Loucy (cell line): Measurements from ENCODE around the gene HSD11B2.

Source experiments
- H2AFZ ChIP-seq: fragments of 200-600 bp; sonication (generic); 2 replicates; pipeline ENCODE4 v1.6.0; 2016; ENCODE audit warnings: antibody characterized with exemption, mild to moderate bottlenecking, low read length, moderate library complexity
- H3F3A ChIP-seq: fragments of 200-600 bp; 2 replicates; pipeline ENCODE4 v1.6.0; 2016; ENCODE audit warnings: antibody characterized with exemption, low read depth, mild to moderate bottlenecking
- H3K27me3 ChIP-seq: fragments of 200-600 bp; sonication (generic); 2 replicates; pipeline ENCODE4 v1.6.1; 2014; ENCODE audit warnings: low read length, mild to moderate bottlenecking; ENCODE audit not compliant: insufficient read depth, poor library complexity, severe bottlenecking
- H3K36me3 ChIP-seq: fragments of 200-600 bp; sonication (generic); 2 replicates; pipeline ENCODE4 v1.6.1; 2016; ENCODE audit warnings: low read length; ENCODE audit not compliant: insufficient read depth
- H3K4me1 ChIP-seq: fragments of 200-600 bp; sonication (generic); 2 replicates; pipeline ENCODE4 v1.5.1; 2014; ENCODE audit warnings: low read length, mild to moderate bottlenecking; ENCODE audit not compliant: insufficient read depth, poor library complexity, severe bottlenecking
- H3K4me2 ChIP-seq: fragments of 200-600 bp; sonication (generic); 2 replicates; pipeline ENCODE4 v1.6.0; 2014; ENCODE audit warnings: antibody characterized with exemption, low read length, low read depth, mild to moderate bottlenecking; ENCODE audit not compliant: poor library complexity, severe bottlenecking
- H3K4me3 ChIP-seq: fragments of 200-600 bp; sonication (generic); 2 replicates; pipeline ENCODE4 v1.5.1; 2014; ENCODE audit warnings: low read length, mild to moderate bottlenecking, mixed read lengths; ENCODE audit not compliant: poor library complexity, severe bottlenecking
- H3K79me2 ChIP-seq: fragments of 200-600 bp; sonication (generic); 2 replicates; pipeline ENCODE4 v1.6.1; 2014; ENCODE audit warnings: low read length; ENCODE audit not compliant: insufficient read depth
- H3K9ac ChIP-seq: fragments of 200-600 bp; sonication (generic); 2 replicates; pipeline ENCODE4 v1.6.0; 2014; ENCODE audit warnings: mild to moderate bottlenecking, low read depth, low read length, moderate library complexity; ENCODE audit not compliant: poor library complexity, severe bottlenecking
- H3K9me2 ChIP-seq: fragments of 200-600 bp; sonication (generic); replicated peaks from 2 replicates; pipeline ENCODE4 v1.6.1; 2016; ENCODE audit warnings: low read depth, low read length, mixed read lengths
- H3K9me3 ChIP-seq: fragments of 200-600 bp; sonication (generic); 2 replicates; pipeline ENCODE4 v1.6.1; 2014; ENCODE audit warnings: mild to moderate bottlenecking, antibody characterized with exemption, low read length, low read depth; ENCODE audit not compliant: insufficient read depth
- H4K20me1 ChIP-seq: fragments of 200-600 bp; sonication (generic); 2 replicates; pipeline ENCODE4 v1.6.0; 2014; ENCODE audit warnings: antibody characterized with exemption, low read length, mild to moderate bottlenecking; ENCODE audit not compliant: insufficient read depth, poor library complexity, severe bottlenecking
- EZH2phosphoT487 ChIP-seq: fragments of 200-600 bp; IDR thresholded peaks from 2 replicates; pipeline ENCODE4 v1.6.1; 2018; ENCODE audit warnings: antibody characterized with exemption, mild to moderate bottlenecking, moderate library complexity, borderline replicate concordance
- TF ChIP-seq, protein P1 (sequence below): fragments of 200-600 bp; sonication (generic); conservative IDR thresholded peaks from 2 replicates; pipeline ENCODE4 v1.5.1; 2014; ENCODE audit warnings: mild to moderate bottlenecking, antibody characterized with exemption, low read length

HSD11B2 gene

DNA sequence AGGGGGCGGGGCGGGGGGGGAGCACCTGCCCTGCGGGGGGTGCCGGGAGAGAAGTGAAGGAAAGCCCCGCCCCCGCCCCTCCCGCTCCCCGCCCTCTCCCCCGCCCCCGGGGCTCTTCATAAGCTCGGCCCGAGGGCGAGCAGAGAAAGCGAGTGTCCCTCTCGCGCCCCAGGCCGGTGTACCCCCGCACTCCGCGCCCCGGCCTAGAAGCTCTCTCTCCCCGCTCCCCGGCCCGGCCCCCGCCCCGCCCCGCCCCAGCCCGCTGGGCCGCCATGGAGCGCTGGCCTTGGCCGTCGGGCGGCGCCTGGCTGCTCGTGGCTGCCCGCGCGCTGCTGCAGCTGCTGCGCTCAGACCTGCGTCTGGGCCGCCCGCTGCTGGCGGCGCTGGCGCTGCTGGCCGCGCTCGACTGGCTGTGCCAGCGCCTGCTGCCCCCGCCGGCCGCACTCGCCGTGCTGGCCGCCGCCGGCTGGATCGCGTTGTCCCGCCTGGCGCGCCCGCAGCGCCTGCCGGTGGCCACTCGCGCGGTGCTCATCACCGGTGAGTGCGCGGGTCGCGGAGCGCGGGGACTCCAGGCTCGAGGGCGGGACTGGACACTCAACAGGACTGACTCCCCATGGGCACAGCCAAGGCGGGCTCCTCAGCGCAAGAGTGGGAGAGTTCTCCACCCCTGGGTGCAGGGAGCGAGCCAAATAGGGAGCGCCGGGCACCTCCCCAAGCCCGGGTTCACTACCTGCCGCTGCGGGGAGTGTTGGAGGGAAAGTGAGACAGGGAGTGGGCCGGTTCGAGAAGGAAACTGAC, at the start of gene HSD11B2:
Gene HSD11B2 (plus strand): TSS at position 145 of the 798 bp plus-strand sequence. CDS start 128 bp downstream, at position 273.
- Histone ChIP-seq H3K4me1 (no peaks in the 10 kb centered on the region), H3K9ac (no peak within 1 kb of the TSS), H2AFZ (no peak within 1 kb of the TSS)

DNA sequence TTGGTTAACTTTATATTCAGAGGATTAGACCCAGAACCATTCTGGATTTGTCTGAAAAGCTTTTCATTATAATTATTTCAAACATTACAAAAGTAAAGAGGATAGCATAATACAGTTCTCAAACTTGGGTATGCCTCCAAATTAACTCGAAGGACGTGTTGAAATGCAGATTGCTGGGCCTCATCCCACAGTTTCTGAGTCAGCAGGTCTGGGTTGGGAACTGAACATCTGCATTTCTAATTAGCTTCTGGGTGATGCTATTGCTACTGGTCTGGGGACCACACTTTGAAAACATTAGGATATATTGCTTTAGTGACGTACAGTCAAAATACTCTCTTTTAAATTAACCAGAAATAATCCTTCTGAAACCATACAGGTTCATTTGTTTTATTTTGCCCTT, 47.6 kb upstream of the HSD11B2 start:
- H3K9ac ChIP-seq = no peak overlapping the region
- no peak overlapping the region for H2AFZ ChIP-seq
- no peaks in the 10 kb centered on the region for H3K9me3 ChIP-seq
- no peaks in the 10 kb centered on the region for H3K36me3 ChIP-seq
- H3K9me2 ChIP-seq = no peaks in the 10 kb centered on the region
- TF ChIP-seq EZH2phosphoT487 = no peak
- TF ChIP-seq, protein P1, sequence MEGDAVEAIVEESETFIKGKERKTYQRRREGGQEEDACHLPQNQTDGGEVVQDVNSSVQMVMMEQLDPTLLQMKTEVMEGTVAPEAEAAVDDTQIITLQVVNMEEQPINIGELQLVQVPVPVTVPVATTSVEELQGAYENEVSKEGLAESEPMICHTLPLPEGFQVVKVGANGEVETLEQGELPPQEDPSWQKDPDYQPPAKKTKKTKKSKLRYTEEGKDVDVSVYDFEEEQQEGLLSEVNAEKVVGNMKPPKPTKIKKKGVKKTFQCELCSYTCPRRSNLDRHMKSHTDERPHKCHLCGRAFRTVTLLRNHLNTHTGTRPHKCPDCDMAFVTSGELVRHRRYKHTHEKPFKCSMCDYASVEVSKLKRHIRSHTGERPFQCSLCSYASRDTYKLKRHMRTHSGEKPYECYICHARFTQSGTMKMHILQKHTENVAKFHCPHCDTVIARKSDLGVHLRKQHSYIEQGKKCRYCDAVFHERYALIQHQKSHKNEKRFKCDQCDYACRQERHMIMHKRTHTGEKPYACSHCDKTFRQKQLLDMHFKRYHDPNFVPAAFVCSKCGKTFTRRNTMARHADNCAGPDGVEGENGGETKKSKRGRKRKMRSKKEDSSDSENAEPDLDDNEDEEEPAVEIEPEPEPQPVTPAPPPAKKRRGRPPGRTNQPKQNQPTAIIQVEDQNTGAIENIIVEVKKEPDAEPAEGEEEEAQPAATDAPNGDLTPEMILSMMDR = no peak
- H3F3A ChIP-seq = no peaks in the 10 kb centered on the region
- H3K4me2 ChIP-seq = no peak overlapping the region
- H4K20me1 ChIP-seq = no peaks in the 10 kb centered on the region
- H3K79me2 ChIP-seq = no peaks in the 10 kb centered on the region
- no peak overlapping the region for H3K4me3 ChIP-seq
- H3K27me3 ChIP-seq = no peaks in the 10 kb centered on the region
- H3K4me1 ChIP-seq = no peaks in the 10 kb centered on the region

More for the DNA sequence above, at the start of gene HSD11B2:
- Histone ChIP-seq H3K9me3 (no peaks in the 10 kb centered on the region), H3K79me2 (no peaks in the 10 kb centered on the region), H3K9me2 (no peaks in the 10 kb centered on the region), H3F3A (no peaks in the 10 kb centered on the region), H3K27me3 (no peaks in the 10 kb centered on the region), H4K20me1 (no peaks in the 10 kb centered on the region), H3K4me3 (no peak within 1 kb of the TSS), H3K4me2 (no peak within 1 kb of the TSS), H3K36me3 (no peaks in the 10 kb centered on the region)
- TF ChIP-seq EZH2phosphoT487 = no peak
- TF ChIP-seq, protein P1 = no peak

DNA sequence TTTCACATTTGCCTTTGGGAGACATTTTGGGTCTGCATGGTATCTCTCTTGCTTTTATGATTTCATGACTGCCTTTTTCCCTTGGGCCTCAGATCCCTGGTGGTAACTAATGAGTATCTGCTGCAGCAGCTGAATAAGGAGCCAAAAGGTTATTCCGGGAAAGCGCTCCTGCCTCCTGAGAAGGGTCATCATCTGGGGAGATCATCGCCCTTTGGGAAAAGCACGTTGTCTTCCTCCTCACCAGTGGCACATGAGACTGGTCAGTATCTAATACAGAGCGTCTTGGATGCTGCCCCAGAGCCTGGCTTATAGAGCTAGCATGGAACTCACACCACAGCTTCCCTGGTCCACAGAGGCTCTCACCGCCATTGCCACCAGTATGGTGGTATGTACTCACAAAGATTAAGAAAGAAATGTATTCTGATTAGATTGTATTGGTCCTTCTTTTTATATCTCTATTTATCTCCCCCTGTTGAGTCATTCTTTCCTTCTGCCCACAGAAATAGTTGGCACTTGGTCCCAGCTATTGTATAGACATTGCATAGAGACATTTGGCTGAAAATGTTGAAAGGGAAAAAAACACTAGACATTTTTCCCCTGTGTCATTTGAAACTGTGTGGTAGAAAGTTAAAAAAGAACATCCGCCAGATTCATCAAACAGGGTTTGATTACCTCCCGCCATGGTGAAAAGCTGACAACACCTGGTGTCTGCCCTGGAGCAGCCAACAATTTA, 46.0 kb upstream of the HSD11B2 start:
- H3K4me1 ChIP-seq = no peaks in the 10 kb centered on the region
- no peaks in the 10 kb centered on the region for H3F3A ChIP-seq
- H3K4me3 ChIP-seq = no peak overlapping the region
- H3K27me3 ChIP-seq = no peaks in the 10 kb centered on the region
- no peaks in the 10 kb centered on the region for H3K79me2 ChIP-seq
- no peaks in the 10 kb centered on the region for H3K9me3 ChIP-seq
- no peak overlapping the region for H2AFZ ChIP-seq
- H3K9me2 ChIP-seq = no peaks in the 10 kb centered on the region
- no peak overlapping the region for H3K4me2 ChIP-seq
- H4K20me1 ChIP-seq = no peaks in the 10 kb centered on the region
- TF ChIP-seq, protein P1 = no peak
- no peak for TF ChIP-seq EZH2phosphoT487
- no peak overlapping the region for H3K9ac ChIP-seq
- no peaks in the 10 kb centered on the region for H3K36me3 ChIP-seq
